GM18508 (cell line): ENCODE results near the gene SUMO2.
"Not testable (repeated sequence)": the region's sequence is repeated elsewhere in the genome, so short reads cannot be mapped to it uniquely, and the experiment has no call there.

Experiments
- ATAC-seq: cut with Tn5 transposase; IDR thresholded peaks from one replicate; pipeline ENCODE4 v1.9.1; 2021; ENCODE audit warnings: moderate number of reproducible peaks; ENCODE audit not compliant: insufficient read depth, unreplicated experiment

Gene SUMO2

GRCh38 chr17:75151930-75152329 lies 30.8 kb downstream of the SUMO2 start:
- no peak for ATAC-seq

GRCh38 chr17:75147878-75148546 lies 34.7 kb downstream of the SUMO2 start:
- no peak for ATAC-seq

GRCh38 chr17:75146592-75146991 lies 36.2 kb downstream of the SUMO2 start:
- no peak for ATAC-seq

GRCh38 chr17:75144816-75145512 lies 37.8 kb downstream of the SUMO2 start:
- no peak for ATAC-seq

- ATAC-seq: no peak
These were observed 40.4 kb downstream of the SUMO2 start for GRCh38 chr17:75142236-75142971.

- ATAC-seq: no peak
These were observed 44.2 kb downstream of the SUMO2 start for GRCh38 chr17:75138519-75138918.

- ATAC-seq: not testable (repeated sequence)
These were observed 45.0 kb downstream of the SUMO2 start for GRCh38 chr17:75137762-75138161.

GRCh38 chr17:75135946-75136345 lies 46.8 kb downstream of the SUMO2 start:
- no peak for ATAC-seq

GRCh38 chr17:75135452-75135851 lies 47.3 kb downstream of the SUMO2 start:
- ATAC-seq: no peak

GRCh38 chr17:75133607-75134347 lies 49.0 kb downstream of the SUMO2 start:
- ATAC-seq: not testable (repeated sequence)

GRCh38 chr17:75133001-75133400 lies 49.8 kb downstream of the SUMO2 start:
- no peak for ATAC-seq

- ATAC-seq: not testable (repeated sequence)
These were observed 50.5 kb downstream of the SUMO2 start for GRCh38 chr17:75132018-75133000.

- ATAC-seq: no peak
These were observed 51.3 kb downstream of the SUMO2 start, which contains the start of gene NT5C for GRCh38 chr17:75131278-75132017. Gene NT5C (minus strand): TSS chr17:75131742. CDS start chr17:75131707, 35 bp downstream.

GRCh38 chr17:75130632-75131277 lies 52.0 kb downstream of the SUMO2 start:
- ATAC-seq: no peak

GRCh38 chr17:75130059-75130631 lies 52.6 kb downstream of the SUMO2 start:
- no peak for ATAC-seq

GRCh38 chr17:75129576-75129975 lies 53.2 kb downstream of the SUMO2 start:
- ATAC-seq: no peak

- ATAC-seq: no peak
These were observed 53.9 kb downstream of the SUMO2 start for GRCh38 chr17:75128694-75129505.
